Uterus (tissue), 4 donors: Measurements from ENCODE around the gene LYSMD3. TPM values are rescaled to one million over a fixed set of nuclear protein-coding genes. Genes with fewer than 3 reads are reported as not detected.

ENCODE experiments used
- DNase-seq, 2 donors: peaks; one replicate each; pipeline ENCODE4 v3.0.0-alpha.2; 2019 to 2020
- H3K27ac ChIP-seq, 2 donors: fragments of 200-600 bp; sonication (generic); 1 replicate in 1 of 2; 2 replicates in 1 of 2; pipeline ENCODE4 v1.5.1; 2016 to 2018
- H3K27me3 ChIP-seq, 2 donors: fragments of 200-600 bp; sonication (generic); one replicate each; pipeline ENCODE4 v1.5.1; 2018 to 2019; ENCODE audit warnings: control low read depth in 1 of 2
- H3K36me3 ChIP-seq, 2 donors: fragments of 200-600 bp; sonication (generic); one replicate each; pipeline ENCODE4 v1.5.1; 2019; ENCODE audit warnings: control low read depth in 1 of 2
- H3K4me1 ChIP-seq, 2 donors: fragments of 200-600 bp; sonication (generic); one replicate each; pipeline ENCODE4 v1.5.1; 2018 to 2019; ENCODE audit warnings: control low read depth in 1 of 2
- H3K4me3 ChIP-seq, 2 donors: fragments of 200-600 bp; sonication (generic); 1 replicate in 1 of 2; 2 replicates in 1 of 2; pipeline ENCODE4 v1.5.1; 2018 to 2019; ENCODE audit warnings: mild to moderate bottlenecking in 1 of 2
- H3K9me3 ChIP-seq, 2 donors: fragments of 200-600 bp; sonication (generic); one replicate each; pipeline ENCODE4 v1.5.1; 2019; ENCODE audit warnings: control low read depth in 1 of 2
- CTCF ChIP-seq, 4 experiments: fragments of 200-600 bp in 2 of 4; fragments of 450-650 bp in 2 of 4; sonication (generic) in 2 of 4; IDR thresholded peaks; one replicate each; pipeline ENCODE4 v1.5.1; 2016 to 2019; ENCODE audit warnings: antibody characterized with exemption in 4 of 4, mild to moderate bottlenecking in 2 of 4, moderate library complexity in 1 of 4
- POLR2A ChIP-seq, 2 donors: fragments of 450-650 bp; IDR thresholded peaks; one replicate each; pipeline ENCODE4 v1.6.1; 2016; ENCODE audit warnings: antibody characterized with exemption in 2 of 2, mild to moderate bottlenecking in 1 of 2, moderate library complexity in 1 of 2
- intact Hi-C: fragments of 100-400 bp; cut with DNase I; formaldehyde crosslinking; loops from one replicate; pipeline ENCODE4 v1.15.1; 2023; ENCODE audit warnings: low total_unique reads
- total RNA-seq, 4 donors: library from RNA; depleted of rRNA in 3 of 4; stranded (reverse); fragments of >200 nt in 3 of 4; gene quantifications; one replicate each; pipeline versions ENCODE4 v1.1.0 to v1.2.4, GENCODE V29; 2014 to 2023
- donor health status: DM: yes; HTN: yes; CAD: no.

Gene LYSMD3
- total RNA-seq, 4 donors from 2014 or later: 11.5 to 50.3 (median 26.9) TPM

GRCh38 chr5:90558344-90559192 is 29.2 kb upstream of the LYSMD3 start, which contains the start of gene ADGRV1:
Gene ADGRV1 (plus strand): TSS chr5:90558797. CDS start chr5:90558896, 99 bp downstream.
- no peak for TF ChIP-seq POLR2A (IDR thresholded peaks at IDR 0.05)
- no peak for TF ChIP-seq CTCF (IDR thresholded peaks at IDR 0.05)
- Histone ChIP-seq H3K36me3 (no peaks in the 10 kb centered on the region), H3K4me1 (peaks cover 0 to 5% of the 10 kb centered on the region in 2 donors), H3K27me3 (peaks cover 0 to 27% of the 10 kb centered on the region in 2 donors), H3K9me3 (no peaks in the 10 kb centered on the region), H3K27ac (no peak within 1 kb of the TSS), H3K4me3 (peak within 1 kb of the TSS in 1 of 2 donors; percentile 20)
- intact Hi-C loops: no loop called here
- DNase-seq: peak; percentile 15 to 37

- Histone ChIP-seq H3K4me1 (peaks cover 0 to 5% of the 10 kb centered on the region in 2 donors), H3K4me3 (no peak overlapping the region), H3K27me3 (peaks cover 0 to 27% of the 10 kb centered on the region in 2 donors), H3K27ac (no peak overlapping the region), H3K9me3 (no peaks in the 10 kb centered on the region), H3K36me3 (no peaks in the 10 kb centered on the region)
- TF ChIP-seq CTCF (IDR thresholded peaks at IDR 0.05) (no peak), POLR2A (IDR thresholded peaks at IDR 0.05) (no peak)
- intact Hi-C loops: no loop called here
- DNase-seq: no peak
These were observed 28.5 kb upstream of the LYSMD3 start for GRCh38 chr5:90557871-90558270.

GRCh38 chr5:90557391-90557790 is 28.0 kb upstream of the LYSMD3 start:
- TF ChIP-seq POLR2A (IDR thresholded peaks at IDR 0.05): no peak
- no peak for TF ChIP-seq CTCF (IDR thresholded peaks at IDR 0.05)
- Histone ChIP-seq H3K27me3 (peaks cover 0 to 27% of the 10 kb centered on the region in 2 donors), H3K9me3 (no peaks in the 10 kb centered on the region), H3K27ac (no peak overlapping the region), H3K4me1 (peaks cover 0 to 5% of the 10 kb centered on the region in 2 donors), H3K4me3 (no peak overlapping the region), H3K36me3 (no peaks in the 10 kb centered on the region)
- no peak for DNase-seq
- intact Hi-C loops: no loop called here

GRCh38 chr5:90555666-90556065 is 26.3 kb upstream of the LYSMD3 start:
- Histone ChIP-seq H3K36me3 (no peaks in the 10 kb centered on the region), H3K9me3 (no peaks in the 10 kb centered on the region), H3K27ac (no peak overlapping the region), H3K4me3 (no peak overlapping the region), H3K27me3 (peaks cover 0 to 22% of the 10 kb centered on the region in 2 donors), H3K4me1 (peaks cover 0 to 5% of the 10 kb centered on the region in 2 donors)
- TF ChIP-seq POLR2A (IDR thresholded peaks at IDR 0.05) (no peak), CTCF (IDR thresholded peaks at IDR 0.05) (no peak)
- no peak for DNase-seq
- intact Hi-C loops: no loop called here

GRCh38 chr5:90554358-90555006 is 25.1 kb upstream of the LYSMD3 start:
- no peak for TF ChIP-seq CTCF (IDR thresholded peaks at IDR 0.05)
- TF ChIP-seq POLR2A (IDR thresholded peaks at IDR 0.05): no peak
- no peak overlapping the region for H3K27ac ChIP-seq
- H3K27me3 ChIP-seq: peaks cover 0 to 11% of the 10 kb centered on the region in 2 donors
- H3K4me3 ChIP-seq: no peak overlapping the region
- peaks cover 0 to 5% of the 10 kb centered on the region in 2 donors for H3K4me1 ChIP-seq
- intact Hi-C loops: no loop called here
- no peaks in the 10 kb centered on the region for H3K9me3 ChIP-seq
- H3K36me3 ChIP-seq: no peaks in the 10 kb centered on the region
- no peak for DNase-seq
